HT-29 (cell line): Measurements from ENCODE around the gene DGKQ. TPM values are rescaled to one million over a fixed set of nuclear protein-coding genes. Genes with fewer than 3 reads are reported as not detected.
A peak's percentile ranks its signal among the peaks of the same experiment; 100 is the strongest.
"Not testable (repeated sequence)": the region's sequence is repeated elsewhere in the genome, so short reads cannot be mapped to it uniquely, and the experiment has no call there.

Source experiments
- DNase-seq: peaks from one replicate; pipeline ENCODE4 v3.0.0-alpha.2; 2015; ENCODE audit warnings: low spot score
- total RNA-seq: library from RNA; depleted of rRNA; stranded (reverse); fragments of >200 nt; shearing (Covaris generic); gene quantifications from 2 replicates; pipeline ENCODE4 v1.2.3, GENCODE V29; 2014

The DGKQ gene
- total RNA-seq, 1 experiment from 2014 or later = 46.7 TPM

DNA sequence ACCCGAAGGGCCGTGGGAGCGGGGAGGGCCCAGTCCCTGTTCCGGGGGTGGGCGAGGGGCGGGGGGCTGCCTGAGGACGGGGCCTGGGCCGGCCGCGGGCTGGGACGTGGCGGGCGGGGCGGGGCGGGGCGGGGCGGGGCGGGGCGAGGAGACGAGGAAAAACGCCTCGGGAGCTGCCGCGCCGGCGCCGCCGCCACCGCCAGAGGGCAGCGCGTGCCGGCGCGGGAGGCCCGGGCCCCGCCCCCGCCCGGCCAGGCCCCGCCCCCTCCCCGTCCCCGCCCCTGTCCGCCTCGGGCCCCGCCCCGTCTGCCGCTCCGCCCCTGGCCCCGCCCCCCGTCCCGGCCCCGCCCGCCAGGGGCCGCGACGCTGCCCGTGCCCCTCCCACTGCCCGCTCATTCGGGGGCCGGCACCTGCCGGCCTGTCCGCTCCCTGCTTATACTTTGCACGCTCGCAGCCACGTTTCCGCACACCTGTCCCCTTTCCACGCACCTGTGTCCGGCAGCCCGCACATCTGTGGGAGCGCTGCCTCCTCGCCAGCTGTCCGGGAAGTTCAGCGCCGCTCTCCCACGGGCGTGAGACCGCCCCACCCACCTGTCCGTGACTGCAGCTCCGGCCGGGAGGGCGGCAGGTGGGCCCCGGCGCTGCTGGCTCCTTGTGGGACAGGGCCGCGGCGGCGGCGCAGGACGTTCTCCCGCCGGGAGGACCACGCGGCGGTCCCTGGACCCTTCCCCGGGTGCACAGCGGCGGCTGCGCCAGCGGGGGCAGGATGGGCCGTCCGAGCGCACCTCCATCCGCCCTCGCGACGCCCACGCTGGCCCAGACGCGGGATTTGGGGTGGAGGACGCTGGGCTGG is 36.4 kb upstream of the DGKQ start:
- DNase-seq = peak; percentile 44

GRCh38 chr4:1008840-1009541 is 35.6 kb upstream of the DGKQ start:
- peak; percentile 17 for DNase-seq

DNA sequence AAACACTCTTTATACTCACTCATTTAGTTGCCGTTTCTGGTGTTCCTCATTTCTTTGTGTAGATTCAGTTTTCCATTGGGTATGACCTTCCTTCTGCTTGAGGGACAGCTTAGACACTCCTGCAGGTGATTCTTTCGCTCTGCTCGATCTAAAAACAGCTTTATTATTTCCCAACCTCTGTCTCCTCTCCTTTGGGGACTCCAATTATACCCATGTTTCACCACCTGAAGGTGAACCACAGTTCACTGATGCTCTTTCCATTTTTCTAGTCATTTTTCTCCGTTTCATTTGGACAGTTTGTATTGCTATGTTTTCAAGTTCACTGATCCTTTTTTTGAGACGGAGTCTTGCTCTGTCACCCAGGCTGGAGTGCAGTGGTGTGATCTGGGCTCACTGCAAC is 33.5 kb upstream of the DGKQ start:
- DNase-seq = no peak

GRCh38 chr4:1004557-1005485 is 31.5 kb upstream of the DGKQ start:
- DNase-seq = no peak

DNA sequence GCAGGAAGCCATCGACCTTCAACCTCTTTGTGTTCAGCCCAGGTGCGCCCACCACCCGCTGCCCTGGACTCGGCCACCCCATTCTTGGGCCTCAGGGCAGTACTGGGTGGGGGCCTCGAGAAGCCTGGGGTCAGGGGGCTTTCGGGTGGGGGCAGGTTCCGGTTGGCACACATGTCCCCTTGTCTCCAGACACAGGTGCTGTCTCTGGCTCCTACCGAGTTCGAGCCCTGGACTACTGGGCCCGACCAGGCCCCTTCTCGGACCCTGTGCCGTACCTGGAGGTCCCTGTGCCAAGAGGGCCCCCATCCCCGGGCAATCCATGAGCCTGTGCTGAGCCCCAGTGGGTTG is 30.7 kb upstream of the DGKQ start:
- no peak for DNase-seq

GRCh38 chr4:1003271-1004070 is 30.1 kb upstream of the DGKQ start:
- no peak for DNase-seq

DNA sequence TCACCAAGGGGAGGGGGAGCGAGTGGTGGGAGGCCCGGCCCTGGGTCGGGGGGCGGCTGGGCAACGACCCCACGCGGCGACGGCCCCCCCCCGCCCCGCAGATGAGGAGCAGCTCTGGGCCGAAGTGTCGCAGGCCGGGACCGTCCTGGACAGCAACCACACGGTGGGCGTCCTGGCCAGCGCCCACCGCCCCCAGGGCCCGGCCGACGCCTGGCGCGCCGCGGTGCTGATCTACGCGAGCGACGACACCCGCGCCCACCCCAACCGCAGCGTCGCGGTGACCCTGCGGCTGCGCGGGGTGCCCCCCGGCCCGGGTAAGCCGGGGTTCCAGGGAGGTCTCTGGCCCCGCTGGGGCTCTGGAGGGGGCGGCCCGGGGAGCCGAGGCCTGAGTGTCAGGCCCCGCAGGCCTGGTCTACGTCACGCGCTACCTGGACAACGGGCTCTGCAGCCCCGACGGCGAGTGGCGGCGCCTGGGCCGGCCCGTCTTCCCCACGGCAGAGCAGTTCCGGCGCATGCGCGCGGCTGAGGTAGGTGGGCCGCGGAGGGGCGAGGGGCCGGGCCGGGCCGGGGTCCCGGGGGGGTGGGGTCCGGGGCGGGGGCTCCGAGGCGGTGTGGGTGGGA is 29.4 kb upstream of the DGKQ start:
- no peak for DNase-seq

DNA sequence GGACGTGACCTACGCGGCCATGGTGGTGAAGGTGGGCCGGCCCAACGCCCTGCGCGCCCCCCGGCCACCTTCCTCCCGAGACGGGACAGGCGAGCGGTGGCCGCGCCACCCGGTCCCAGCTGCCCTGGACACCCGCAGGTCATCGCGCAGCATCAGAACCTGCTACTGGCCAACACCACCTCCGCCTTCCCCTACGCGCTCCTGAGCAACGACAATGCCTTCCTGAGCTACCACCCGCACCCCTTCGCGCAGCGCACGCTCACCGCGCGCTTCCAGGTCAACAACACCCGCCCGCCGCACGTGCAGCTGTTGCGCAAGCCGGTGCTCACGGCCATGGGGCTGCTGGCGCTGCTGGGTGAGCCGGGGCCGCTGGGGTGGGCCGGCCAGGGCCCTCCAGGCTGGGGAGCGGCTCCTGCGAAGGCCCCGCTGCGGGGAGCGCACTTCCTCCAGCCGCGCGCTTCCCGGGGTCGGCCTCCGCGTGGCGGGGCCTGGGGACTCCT is 28.8 kb upstream of the DGKQ start:
- DNase-seq = no peak

GRCh38 chr4:1001561-1002130 is 28.3 kb upstream of the DGKQ start:
- no peak for DNase-seq

GRCh38 chr4:1000686-1001260 is 27.4 kb upstream of the DGKQ start:
- no peak for DNase-seq

- DNase-seq = no peak
These were observed 26.6 kb upstream of the DGKQ start for GRCh38 chr4:999882-1000425.

DNA sequence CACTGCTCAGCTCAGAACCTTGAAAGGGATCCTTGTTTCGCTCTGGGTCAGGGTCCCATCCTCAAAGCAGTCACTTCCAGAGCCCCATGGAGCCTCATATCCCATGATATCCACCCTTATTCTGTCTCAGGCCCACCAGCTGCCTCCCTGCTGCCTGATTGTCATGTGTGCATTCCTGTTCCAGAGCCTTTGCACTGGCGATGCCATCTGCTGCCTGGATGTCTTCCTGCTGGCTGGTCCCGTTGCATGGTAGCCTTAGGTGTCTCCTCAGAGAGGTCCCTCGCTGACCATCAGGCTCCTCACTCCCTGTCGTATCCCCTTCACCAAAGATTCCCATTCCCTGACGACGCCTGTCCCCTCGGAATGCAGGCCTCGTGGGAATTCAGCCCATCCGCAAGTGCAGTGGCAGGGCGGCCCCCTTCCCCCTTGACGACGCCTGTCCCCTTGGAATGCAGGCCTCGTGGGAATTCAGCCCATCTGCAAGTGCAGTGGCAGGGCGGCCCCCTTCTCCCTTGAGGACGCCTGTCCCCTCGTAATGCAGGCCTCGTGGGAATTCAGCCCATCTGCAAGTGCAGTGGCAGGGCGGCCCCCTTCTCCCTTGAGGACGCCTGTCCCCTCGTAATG is 26.0 kb upstream of the DGKQ start:
- DNase-seq = not testable (repeated sequence)

DNA sequence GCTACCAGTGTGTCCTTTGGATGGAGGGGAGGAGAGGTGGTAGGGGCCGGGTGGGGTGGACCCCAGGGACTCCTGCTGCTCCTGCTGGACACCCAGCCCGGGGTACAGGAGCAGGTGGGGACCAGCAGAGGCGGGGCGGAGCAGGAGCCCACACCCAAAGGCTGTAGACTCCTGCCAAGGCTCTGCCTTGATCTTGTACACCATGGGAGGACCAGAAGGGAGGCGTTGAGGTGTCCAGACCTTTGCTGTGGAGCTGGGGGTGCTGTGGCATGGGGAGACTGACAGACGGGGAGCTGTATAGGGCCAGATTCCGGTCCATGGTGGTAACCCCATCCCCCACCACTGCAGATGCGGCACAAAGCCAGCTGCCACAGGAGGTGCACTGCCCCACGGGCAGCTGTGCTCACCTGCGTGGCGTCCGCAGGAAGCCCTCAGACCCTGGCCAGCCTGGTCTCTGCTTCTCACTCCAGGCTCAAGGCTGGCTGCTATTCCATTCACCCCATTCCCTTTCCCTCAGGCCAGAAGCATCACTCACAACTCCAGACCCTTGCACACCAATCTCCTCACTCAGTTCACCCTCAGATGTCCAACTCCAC is 24.8 kb upstream of the DGKQ start:
- no peak for DNase-seq

DNA sequence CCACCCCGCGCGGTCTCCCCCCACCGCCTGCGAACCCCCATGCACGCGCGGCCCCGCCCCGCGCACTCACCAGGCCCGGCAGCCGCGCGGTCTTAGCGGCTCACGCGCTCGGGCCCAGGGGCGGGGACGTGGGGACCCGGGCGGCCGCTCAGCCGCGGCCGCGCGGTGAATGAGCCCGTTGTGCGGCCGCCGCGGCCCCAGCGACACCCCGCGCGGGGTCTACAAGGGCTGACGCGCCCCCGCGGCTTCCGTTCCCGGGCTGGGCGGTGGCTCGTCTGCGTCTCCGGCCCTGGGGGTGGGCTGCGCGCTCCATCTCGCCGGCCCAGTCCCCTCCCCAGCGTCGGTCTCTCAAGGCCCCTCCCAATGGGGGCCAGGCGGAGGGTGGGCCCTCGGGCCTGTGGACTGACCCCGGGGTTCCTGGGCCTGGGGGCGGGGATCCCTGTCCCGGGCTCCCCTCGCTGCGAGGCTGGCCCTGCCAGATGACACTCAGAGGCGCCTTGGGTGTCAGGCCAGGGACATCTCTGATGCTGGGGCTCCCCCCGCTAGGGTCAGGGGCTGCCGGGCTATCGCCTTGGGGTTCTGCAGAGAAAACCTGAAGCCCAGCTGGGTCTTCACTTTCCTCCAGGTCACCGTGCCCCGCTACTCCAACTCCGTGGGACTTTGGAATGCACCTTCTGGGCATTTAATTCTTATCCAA is 24.2 kb upstream of the DGKQ start:
- no peak for DNase-seq

- no peak for DNase-seq
These were observed 23.6 kb upstream of the DGKQ start for GRCh38 chr4:996997-997374.

DNA sequence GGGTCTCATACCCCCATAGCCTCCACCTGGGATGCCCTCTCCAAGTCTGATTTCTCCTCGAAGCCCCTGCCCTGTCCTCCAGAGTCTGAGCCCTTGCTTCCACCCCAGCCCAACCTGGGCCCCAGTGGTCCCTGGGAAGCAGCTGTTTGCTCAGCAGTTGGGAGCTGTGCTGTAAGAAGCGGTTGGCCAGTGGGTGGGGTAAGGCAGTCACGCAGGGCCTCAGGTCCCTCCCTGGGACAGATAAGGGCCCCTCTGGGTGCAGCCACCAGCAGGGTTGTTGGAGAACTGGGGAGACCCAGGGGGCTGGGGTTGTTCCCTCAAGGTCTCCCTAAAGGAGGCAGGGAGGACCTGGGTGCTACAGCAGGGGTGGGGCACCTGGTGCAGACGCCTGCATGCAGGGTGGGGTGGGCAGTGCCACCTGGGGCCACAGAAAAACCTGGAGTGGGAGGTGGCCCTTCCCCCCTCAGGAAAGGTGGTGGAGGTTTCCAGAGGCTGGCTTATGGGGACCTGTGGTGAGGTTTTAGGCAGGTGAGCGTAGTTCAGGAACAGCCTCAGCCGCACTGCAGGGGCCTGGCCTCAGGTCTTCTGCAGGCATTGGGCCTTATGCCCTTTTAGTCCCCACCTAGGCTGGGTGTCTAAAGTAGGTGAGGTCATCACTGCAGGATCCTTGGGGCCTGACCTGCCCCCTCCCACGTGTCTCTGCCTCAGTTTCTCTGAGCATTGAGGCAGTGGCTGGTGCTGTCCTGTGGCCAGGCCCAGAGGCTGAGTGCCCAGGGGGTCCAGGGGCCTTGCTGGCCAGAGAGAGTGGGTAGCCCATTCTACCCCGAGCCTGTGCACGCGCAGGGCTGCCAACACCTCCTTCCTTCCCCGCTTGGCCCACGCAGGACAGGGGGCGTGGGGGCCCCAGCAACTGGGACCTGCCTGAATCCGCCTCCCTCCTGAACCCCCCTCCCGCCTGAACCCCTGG is 22.9 kb upstream of the DGKQ start:
- DNase-seq = no peak
